BLaER1 (cell line): ENCODE data around the gene GIMAP4.
"Not testable (repeated sequence)": the region's sequence is repeated elsewhere in the genome, so short reads cannot be mapped to it uniquely, and the experiment has no call there.

ENCODE experiments used
- H3K27ac ChIP-seq: shearing (Covaris generic); formaldehyde crosslinking; 2 replicates; pipeline ENCODE4 v1.8.1; 2022
- H3K27me3 ChIP-seq: shearing (Covaris generic); formaldehyde crosslinking; 2 replicates; pipeline ENCODE4 v1.8.1; 2022
- H3K36me3 ChIP-seq: shearing (Covaris generic); formaldehyde crosslinking; 2 replicates; pipeline ENCODE4 v1.8.1; 2022
- H3K4me1 ChIP-seq: shearing (Covaris generic); formaldehyde crosslinking; 2 replicates; pipeline ENCODE4 v1.8.1; 2022
- H3K4me2 ChIP-seq: shearing (Covaris generic); formaldehyde crosslinking; 2 replicates; pipeline ENCODE4 v1.8.1; 2022
- H3K4me3 ChIP-seq: shearing (Covaris generic); formaldehyde crosslinking; 2 replicates; pipeline ENCODE4 v1.8.1; 2022
- H3K9ac ChIP-seq: shearing (Covaris generic); formaldehyde crosslinking; 2 replicates; pipeline ENCODE4 v1.8.1; 2022
- H3K9me3 ChIP-seq: shearing (Covaris generic); formaldehyde crosslinking; 2 replicates; pipeline ENCODE4 v1.8.1; 2022
- H4K20me1 ChIP-seq: shearing (Covaris generic); formaldehyde crosslinking; 2 replicates; pipeline ENCODE4 v1.8.1; 2022
- Cebpa-rat ChIP-seq: shearing (Covaris generic); IDR thresholded peaks from 2 replicates; pipeline ENCODE4 v1.8.1; 2022

The GIMAP4 gene

DNA sequence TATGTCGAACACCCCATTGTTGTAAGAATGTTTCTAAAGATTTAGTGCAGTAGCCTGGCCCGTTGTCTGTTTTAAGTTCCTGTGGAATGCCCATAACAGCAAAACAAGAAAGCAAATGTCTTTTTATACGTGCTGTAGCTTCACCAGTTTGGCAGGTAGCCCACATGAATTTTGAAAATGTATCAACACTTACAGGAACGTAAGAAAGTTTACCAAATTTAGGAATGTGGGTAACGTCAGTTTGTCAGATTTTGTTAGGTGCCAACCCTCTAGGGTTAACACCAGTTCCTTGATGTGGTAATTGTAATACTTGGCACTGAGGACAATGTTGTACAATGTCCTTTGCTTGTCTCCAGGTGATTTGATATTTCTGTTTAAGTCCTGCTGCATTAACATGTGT is 3.2 kb upstream of the GIMAP4 start:
- Histone ChIP-seq H3K4me3 (no peak overlapping the region), H3K27me3 (no peaks in the 10 kb centered on the region), H3K4me2 (no peak overlapping the region), H3K4me1 (peaks cover 10% of the 10 kb centered on the region), H3K9me3 (peaks cover 24% of the 10 kb centered on the region), H3K36me3 (no peaks in the 10 kb centered on the region), H3K27ac (no peak overlapping the region), H4K20me1 (no peaks in the 10 kb centered on the region), H3K9ac (no peak overlapping the region)
- TF ChIP-seq Cebpa-rat = no peak

DNA sequence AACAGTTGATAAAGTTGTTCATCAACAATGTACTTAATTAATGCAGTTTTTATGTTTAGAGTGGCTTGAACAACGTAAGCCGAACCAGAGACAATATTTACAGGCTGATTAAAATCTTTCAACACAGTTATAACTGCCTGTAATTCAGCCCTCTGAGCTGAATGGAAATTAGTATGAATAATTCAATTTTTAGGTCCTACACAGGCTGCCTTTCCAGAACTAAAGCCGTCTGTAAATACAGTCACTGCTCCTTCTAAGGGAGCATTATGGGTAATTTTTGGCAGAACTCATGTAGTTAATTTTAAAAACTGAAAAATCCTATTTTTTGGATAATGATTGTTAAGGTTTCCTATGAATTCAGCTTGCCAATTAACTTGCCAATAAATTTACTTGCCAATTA is 2.6 kb upstream of the GIMAP4 start:
- no peak for TF ChIP-seq Cebpa-rat
- peaks cover 20% of the 10 kb centered on the region for H3K9me3 ChIP-seq

GRCh38 chr7:150565239-150565638 is 2.0 kb upstream of the GIMAP4 start:
- H4K20me1 ChIP-seq = no peaks in the 10 kb centered on the region
- H3K9me3 ChIP-seq = peaks cover 13% of the 10 kb centered on the region
- no peaks in the 10 kb centered on the region for H3K27me3 ChIP-seq
- no peak overlapping the region for H3K9ac ChIP-seq
- H3K4me2 ChIP-seq = no peak overlapping the region
- H3K4me1 ChIP-seq = peaks cover 10% of the 10 kb centered on the region
- TF ChIP-seq Cebpa-rat = no peak
- no peak overlapping the region for H3K27ac ChIP-seq
- H3K4me3 ChIP-seq = no peak overlapping the region
- no peaks in the 10 kb centered on the region for H3K36me3 ChIP-seq

More for the DNA sequence above, 2.6 kb upstream of the GIMAP4 start:
- no peaks in the 10 kb centered on the region for H4K20me1 ChIP-seq
- H3K27me3 ChIP-seq = no peaks in the 10 kb centered on the region
- no peak overlapping the region for H3K9ac ChIP-seq
- H3K4me2 ChIP-seq = no peak overlapping the region
- H3K4me3 ChIP-seq = no peak overlapping the region
- no peak overlapping the region for H3K27ac ChIP-seq
- peaks cover 10% of the 10 kb centered on the region for H3K4me1 ChIP-seq
- no peaks in the 10 kb centered on the region for H3K36me3 ChIP-seq

- Histone ChIP-seq H3K27ac (no peak overlapping the region), H3K4me2 (no peak overlapping the region), H3K27me3 (no peaks in the 10 kb centered on the region), H3K9me3 (peaks cover 4% of the 10 kb centered on the region; the same call in 1 of the 2 replicates), H3K36me3 (no peaks in the 10 kb centered on the region), H3K4me1 (peaks cover 10% of the 10 kb centered on the region), H4K20me1 (no peaks in the 10 kb centered on the region), H3K4me3 (no peak overlapping the region), H3K9ac (no peak overlapping the region)
- TF ChIP-seq Cebpa-rat = no peak
These were observed 1.1 kb upstream of the GIMAP4 start for GRCh38 chr7:150566123-150566522.

GRCh38 chr7:150566572-150566971 is 618 bp upstream of the GIMAP4 start:
- Histone ChIP-seq H3K9ac (no peak overlapping the region), H3K4me3 (no peak overlapping the region), H3K36me3 (no peaks in the 10 kb centered on the region), H3K27me3 (no peaks in the 10 kb centered on the region), H3K27ac (no peak overlapping the region), H3K4me1 (peaks cover 10% of the 10 kb centered on the region), H4K20me1 (no peaks in the 10 kb centered on the region), H3K4me2 (no peak overlapping the region), H3K9me3 (no peaks in the 10 kb centered on the region)
- no peak for TF ChIP-seq Cebpa-rat

GRCh38 chr7:150567871-150568301 is 696 bp downstream of the GIMAP4 start:
- no peaks in the 10 kb centered on the region for H3K27me3 ChIP-seq
- H3K9ac ChIP-seq = no peak overlapping the region
- no peak overlapping the region for H3K4me3 ChIP-seq
- H3K4me1 ChIP-seq = peaks cover 10% of the 10 kb centered on the region
- TF ChIP-seq Cebpa-rat = no peak
- H3K9me3 ChIP-seq = no peaks in the 10 kb centered on the region
- H3K36me3 ChIP-seq = no peaks in the 10 kb centered on the region
- H3K4me2 ChIP-seq = peak overlapping the region; percentile 56; the same call in 1 of the 2 replicates
- no peaks in the 10 kb centered on the region for H4K20me1 ChIP-seq
- H3K27ac ChIP-seq = no peak overlapping the region

GRCh38 chr7:150568714-150569113 is 1.5 kb downstream of the GIMAP4 start:
- no peak overlapping the region for H3K4me3 ChIP-seq
- H3K4me2 ChIP-seq = no peak overlapping the region
- H3K9ac ChIP-seq = no peak overlapping the region
- H3K27me3 ChIP-seq = no peaks in the 10 kb centered on the region
- H3K4me1 ChIP-seq = peaks cover 10% of the 10 kb centered on the region
- H3K27ac ChIP-seq = no peak overlapping the region
- no peaks in the 10 kb centered on the region for H3K9me3 ChIP-seq
- TF ChIP-seq Cebpa-rat = no peak
- no peaks in the 10 kb centered on the region for H3K36me3 ChIP-seq
- no peaks in the 10 kb centered on the region for H4K20me1 ChIP-seq

DNA sequence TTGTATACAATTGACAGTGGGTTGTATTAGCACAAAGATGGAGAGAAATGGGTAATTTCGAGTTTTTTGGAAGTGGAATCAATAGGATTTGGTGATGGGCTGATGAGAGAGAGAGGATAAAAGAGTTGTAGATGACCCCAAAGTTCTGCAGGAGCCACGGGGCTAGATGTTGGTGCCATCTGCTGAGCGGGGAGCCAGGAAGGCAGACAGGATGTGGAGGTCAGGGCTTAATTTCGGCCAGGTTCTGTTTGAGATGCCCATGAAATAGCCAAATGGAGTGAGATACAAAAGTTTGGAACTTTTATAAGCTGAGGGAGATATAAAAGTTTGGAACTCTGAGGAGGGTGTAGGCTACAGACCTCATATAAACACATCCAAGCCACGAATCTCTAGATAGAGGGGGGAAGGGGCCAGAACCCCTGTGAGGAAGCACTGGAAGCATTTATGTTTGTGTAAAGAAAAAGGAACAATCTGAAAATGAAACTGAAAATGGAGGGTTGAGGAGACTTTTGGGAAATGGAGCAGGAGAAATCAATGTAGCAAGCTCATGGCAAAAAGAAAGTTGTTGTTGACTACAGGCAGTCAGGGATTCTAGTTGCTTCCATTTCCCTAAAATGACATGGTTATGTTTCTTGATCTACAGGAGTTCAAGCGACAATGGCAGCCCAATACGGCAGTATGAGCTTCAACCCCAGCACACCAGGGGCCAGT is 2.2 kb downstream of the GIMAP4 start:
- Histone ChIP-seq H3K4me1 (peaks cover 10% of the 10 kb centered on the region), H3K9me3 (no peaks in the 10 kb centered on the region), H3K36me3 (no peaks in the 10 kb centered on the region), H3K27me3 (no peaks in the 10 kb centered on the region), H3K9ac (no peak overlapping the region), H3K4me3 (no peak overlapping the region), H4K20me1 (no peaks in the 10 kb centered on the region), H3K4me2 (no peak overlapping the region), H3K27ac (no peak overlapping the region)
- no peak for TF ChIP-seq Cebpa-rat

GRCh38 chr7:150570556-150571465 is 3.6 kb downstream of the GIMAP4 start:
- Histone ChIP-seq H3K9me3 (0 out of 2 replicates have a peak, but pooled peaks cover 2% of the 10 kb centered on the region), H3K4me1 (peaks cover 10% of the 10 kb centered on the region), H3K27me3 (no peaks in the 10 kb centered on the region), H4K20me1 (no peaks in the 10 kb centered on the region), H3K27ac (no peak overlapping the region), H3K36me3 (no peaks in the 10 kb centered on the region), H3K4me3 (no peak overlapping the region), H3K4me2 (no peak overlapping the region), H3K9ac (no peak overlapping the region)
- TF ChIP-seq Cebpa-rat = no peak

DNA sequence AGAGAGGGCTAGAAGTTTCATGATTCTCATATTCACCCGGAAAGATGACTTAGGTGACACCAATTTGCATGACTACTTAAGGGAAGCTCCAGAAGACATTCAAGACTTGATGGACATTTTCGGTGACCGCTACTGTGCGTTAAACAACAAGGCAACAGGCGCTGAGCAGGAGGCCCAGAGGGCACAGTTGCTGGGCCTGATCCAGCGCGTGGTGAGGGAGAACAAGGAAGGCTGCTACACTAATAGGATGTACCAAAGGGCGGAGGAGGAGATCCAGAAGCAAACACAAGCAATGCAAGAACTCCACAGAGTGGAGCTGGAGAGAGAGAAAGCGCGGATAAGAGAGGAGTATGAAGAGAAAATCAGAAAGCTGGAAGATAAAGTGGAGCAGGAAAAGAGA is 5.3 kb downstream of the GIMAP4 start:
- H3K9me3 ChIP-seq = 0 out of 2 replicates have a peak, but pooled peaks cover 5% of the 10 kb centered on the region
- no peak overlapping the region for H3K9ac ChIP-seq
- no peak overlapping the region for H3K4me3 ChIP-seq
- no peaks in the 10 kb centered on the region for H4K20me1 ChIP-seq
- no peak overlapping the region for H3K4me2 ChIP-seq
- no peaks in the 10 kb centered on the region for H3K27me3 ChIP-seq
- no peak overlapping the region for H3K27ac ChIP-seq
- no peaks in the 10 kb centered on the region for H3K36me3 ChIP-seq
- peaks cover 3% of the 10 kb centered on the region for H3K4me1 ChIP-seq
- TF ChIP-seq Cebpa-rat = no peak

GRCh38 chr7:150579979-150580637 is 12.9 kb downstream of the GIMAP4 start:
- not testable (repeated sequence) for H3K9ac ChIP-seq, H3K36me3 ChIP-seq, H3K4me3 ChIP-seq, H3K27ac ChIP-seq, H4K20me1 ChIP-seq, H3K4me2 ChIP-seq, H3K4me1 ChIP-seq, H3K27me3 ChIP-seq
- peaks cover 17% of the 10 kb centered on the region; the same call in 1 of the 2 replicates for H3K9me3 ChIP-seq
